Fibroblast of skin of back (primary cell): ENCODE results near the gene PCDHGA4. TPM values are rescaled to one million over a fixed set of nuclear protein-coding genes. Genes with fewer than 3 reads are reported as not detected.
"Not testable (repeated sequence)": the region's sequence is repeated elsewhere in the genome, so short reads cannot be mapped to it uniquely, and the experiment has no call there.

Experiments used
- DNase-seq: peaks from one replicate; pipeline ENCODE4 v3.0.0-alpha.2; 2013
- polyA plus RNA-seq, 2 experiments: library from polyadenylated mRNA; unstranded; fragments of 120-200 nt; gene quantifications; one replicate each; pipeline ENCODE4 v1.2.1, GENCODE V29; 2013; ENCODE audit not compliant: insufficient read length in 2 of 2

Gene PCDHGA4
- 3.0 TPM for polyA plus RNA-seq (2013, experiment 1 of 2; ENCODE audit: insufficient read length)
- 4.7 TPM for polyA plus RNA-seq (2013, experiment 2 of 2; ENCODE audit: insufficient read length)

DNA sequence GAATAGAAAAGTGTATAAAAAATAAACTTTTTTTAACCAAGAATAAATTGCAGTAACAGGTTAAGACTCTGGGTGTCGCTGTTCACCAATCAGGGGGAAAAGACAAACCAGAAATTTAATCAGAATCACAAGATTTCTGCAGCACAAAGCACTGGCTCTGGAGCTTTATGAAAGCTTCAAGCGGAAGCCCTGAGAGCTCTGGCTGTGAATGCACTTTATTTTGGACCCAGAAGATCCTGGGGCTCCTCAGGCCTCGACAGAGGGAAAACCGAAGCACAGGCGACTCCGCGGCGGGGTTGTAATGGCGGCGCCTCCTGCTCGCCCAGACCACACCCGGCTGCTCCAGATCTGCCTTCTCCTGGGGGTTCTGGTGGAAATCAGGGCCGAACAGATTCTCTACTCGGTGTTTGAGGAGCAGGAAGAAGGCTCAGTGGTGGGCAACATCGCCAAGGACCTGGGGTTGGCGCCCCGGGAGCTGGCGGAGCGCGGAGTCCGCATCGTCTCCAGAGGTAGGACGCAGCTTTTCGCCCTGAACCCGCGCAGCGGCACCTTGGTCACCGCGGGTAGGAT, at the start of gene PCDHGA4:
TSS of gene PCDHGA4 (plus strand) at position 122 of the 570 bp plus-strand sequence. CDS start at position 209, 87 bp downstream.
- peak; percentile 26 for DNase-seq

- DNase-seq, result no peak
These were observed 48.2 kb upstream of the PCDHGA4 start for GRCh38 chr5:141306630-141307029.

DNA sequence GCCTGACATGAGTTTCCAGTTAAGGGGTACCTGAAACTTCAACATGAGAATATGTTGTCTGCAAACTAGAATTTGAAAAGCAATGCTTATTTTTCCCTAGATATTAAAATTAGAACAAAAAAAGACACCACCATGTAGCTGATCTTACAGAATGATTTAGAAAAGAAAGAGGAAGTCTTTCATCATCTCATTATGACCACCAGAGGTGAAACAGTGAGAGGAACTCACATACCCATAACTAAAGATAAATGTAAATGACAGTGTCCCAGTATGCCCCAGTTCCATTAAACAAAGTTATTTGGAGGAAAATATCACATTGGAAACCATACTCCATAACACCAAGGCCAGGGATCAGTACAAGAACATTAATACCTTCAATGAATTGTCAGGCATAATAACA, 41.1 kb upstream of the PCDHGA4 start:
- no peak for DNase-seq

DNA sequence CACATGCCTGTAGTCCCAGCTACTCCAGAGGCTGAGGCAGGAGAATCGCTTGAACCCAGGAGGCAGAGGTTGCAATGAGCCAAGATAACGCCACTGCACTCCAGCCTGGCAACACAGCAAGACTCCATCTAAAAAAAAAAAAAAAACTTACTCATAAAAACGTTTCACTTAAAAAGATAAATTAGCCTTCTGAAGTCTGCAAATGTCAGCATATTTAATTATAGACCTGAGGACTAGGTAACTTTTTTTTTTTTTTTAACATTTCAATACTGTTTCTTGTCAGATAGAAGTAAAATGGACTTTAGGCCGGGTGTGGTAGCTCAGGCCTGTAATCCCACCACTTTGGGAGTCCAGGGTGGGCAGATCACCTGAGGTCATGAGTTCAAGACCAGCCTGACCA, 37.9 kb upstream of the PCDHGA4 start:
- DNase-seq, result not testable (repeated sequence)

GRCh38 chr5:141319202-141319601, 35.6 kb upstream of the PCDHGA4 start:
- no peak for DNase-seq

GRCh38 chr5:141319699-141320098, 35.1 kb upstream of the PCDHGA4 start:
- DNase-seq, result no peak

DNA sequence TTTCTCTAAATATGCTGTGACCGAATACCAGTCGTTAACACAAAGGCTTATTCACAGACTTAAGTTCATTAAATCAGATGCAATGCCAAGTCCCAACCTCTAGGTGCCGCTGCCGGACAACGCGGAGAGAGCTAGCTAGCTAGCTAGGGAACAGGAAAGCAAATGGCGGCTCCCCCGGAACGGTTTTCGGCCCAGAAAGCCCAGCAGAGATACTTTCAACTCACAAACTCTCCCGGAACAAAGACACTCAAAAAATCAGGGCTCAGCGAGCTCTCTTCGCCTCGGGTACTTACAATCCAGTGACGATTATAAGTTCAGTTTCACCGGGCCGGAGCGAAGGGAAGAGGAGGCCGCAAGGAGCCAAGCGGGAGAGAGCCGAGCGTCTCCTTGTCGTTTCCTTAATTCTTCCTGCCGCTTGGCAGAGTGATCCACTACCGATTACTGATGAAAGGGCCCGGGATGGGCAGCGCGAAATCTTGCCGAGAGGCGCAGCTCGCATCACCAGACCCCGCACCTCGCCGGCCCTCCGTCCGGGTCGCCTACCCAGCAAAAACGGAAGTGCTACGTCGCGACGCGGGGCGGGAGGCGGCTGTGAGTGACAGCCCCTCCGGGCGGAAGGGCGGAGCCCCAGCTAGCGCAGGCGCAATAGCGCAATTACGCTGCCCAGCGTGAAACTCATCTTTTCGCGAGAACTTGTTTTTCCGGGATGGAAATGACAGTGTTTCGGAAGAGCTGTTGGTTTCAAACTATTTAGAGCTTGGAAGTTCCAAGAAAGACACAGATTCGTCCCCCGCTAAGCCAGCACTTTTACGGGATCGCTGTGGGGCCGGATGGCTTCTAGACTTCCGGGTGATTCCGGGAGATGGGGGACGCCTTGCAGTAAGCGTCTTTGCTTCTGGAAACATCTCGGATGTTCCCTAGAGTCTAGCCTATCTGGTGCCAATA, 34.3 kb upstream of the PCDHGA4 start, which contains the start of gene TAF7:
TSS of gene TAF7 (minus strand) at position 560 of the 945 bp plus-strand sequence. CDS start 740 bp downstream, outside the sequence.
- peak; percentile 91 for DNase-seq

DNA sequence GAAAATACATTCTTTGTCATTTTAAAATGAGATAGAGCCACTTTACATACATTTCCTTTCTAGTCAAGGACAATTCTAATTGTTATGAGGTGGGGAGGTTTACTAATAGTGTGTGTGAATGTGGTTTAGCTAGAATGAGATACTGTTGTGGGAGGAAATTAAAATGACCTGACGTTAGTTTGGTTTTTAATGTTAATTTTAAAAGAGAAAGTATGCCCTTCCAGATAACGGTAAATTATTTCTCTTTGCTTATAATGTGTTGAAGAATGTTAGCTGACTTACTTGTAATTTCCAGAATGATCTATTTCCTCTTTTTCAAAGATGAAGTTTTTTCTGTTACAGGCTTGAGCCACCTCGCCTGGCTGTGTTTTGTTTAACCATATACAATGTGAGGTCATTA, 32.6 kb upstream of the PCDHGA4 start:
- no peak for DNase-seq

DNA sequence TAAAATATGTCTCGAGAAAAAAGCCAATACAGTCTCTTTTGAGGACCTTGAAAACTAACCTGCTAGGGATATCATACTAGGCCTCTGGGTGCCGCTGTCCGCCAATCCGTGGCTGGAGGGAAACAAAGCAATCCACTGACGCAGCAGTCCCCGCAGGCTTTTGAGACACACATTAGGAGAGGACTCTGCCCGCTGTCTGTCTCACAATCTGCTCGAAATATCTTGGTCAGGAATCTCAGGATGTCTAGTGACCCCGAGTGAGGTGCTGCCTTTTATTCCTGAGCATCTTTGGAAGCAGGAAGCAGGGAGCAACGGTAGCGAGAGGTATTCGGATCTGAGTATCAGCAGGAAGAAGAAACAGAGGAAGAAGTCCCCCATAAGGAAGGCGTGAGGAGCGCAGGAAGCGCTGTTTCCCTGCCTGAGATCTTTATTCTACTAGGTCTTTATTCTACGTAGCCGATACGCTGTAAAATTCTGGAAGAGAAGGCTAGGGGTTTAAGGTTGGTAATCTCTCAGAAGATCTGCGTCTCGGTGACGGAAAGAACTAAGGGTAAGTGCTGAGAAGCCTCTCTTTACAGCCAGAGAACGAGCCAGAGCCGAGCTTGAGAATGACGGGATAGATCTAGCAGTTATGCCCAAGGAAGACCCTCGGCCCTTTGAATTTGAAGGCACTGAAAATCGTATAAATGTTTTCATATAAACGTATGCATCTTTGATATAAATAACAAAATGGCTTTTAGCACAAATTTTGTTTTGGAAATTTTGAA, 28.6 kb upstream of the PCDHGA4 start:
- DNase-seq, result peak; percentile 76

DNA sequence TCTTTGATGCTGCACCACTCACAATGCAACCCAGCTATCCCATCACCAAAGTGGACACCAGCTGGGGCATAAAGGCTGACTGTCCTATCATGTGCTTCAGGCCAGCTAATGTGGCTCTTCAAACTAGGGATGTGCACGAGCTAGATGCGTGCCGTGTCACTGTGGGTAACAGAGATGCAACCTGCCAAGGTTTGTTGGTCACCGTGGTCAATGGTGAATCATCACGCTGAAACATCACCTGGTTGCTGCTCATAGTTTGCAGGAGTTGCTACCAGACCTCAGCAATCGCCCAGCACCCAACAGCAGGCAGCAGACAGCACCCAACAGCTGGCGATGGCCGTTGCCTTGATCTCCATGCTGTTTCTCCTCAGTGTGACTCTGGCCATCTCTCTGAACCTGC, 26.6 kb upstream of the PCDHGA4 start:
- no peak for DNase-seq

GRCh38 chr5:141330299-141331080, 24.3 kb upstream of the PCDHGA4 start, which contains the start of gene PCDHGA1:
TSS of gene PCDHGA1 (plus strand) at chr5:141330514.
- DNase-seq, result peak; percentile 43

- DNase-seq, result not testable (repeated sequence)
These were observed 22.2 kb upstream of the PCDHGA4 start for GRCh38 chr5:141332571-141332970.

DNA sequence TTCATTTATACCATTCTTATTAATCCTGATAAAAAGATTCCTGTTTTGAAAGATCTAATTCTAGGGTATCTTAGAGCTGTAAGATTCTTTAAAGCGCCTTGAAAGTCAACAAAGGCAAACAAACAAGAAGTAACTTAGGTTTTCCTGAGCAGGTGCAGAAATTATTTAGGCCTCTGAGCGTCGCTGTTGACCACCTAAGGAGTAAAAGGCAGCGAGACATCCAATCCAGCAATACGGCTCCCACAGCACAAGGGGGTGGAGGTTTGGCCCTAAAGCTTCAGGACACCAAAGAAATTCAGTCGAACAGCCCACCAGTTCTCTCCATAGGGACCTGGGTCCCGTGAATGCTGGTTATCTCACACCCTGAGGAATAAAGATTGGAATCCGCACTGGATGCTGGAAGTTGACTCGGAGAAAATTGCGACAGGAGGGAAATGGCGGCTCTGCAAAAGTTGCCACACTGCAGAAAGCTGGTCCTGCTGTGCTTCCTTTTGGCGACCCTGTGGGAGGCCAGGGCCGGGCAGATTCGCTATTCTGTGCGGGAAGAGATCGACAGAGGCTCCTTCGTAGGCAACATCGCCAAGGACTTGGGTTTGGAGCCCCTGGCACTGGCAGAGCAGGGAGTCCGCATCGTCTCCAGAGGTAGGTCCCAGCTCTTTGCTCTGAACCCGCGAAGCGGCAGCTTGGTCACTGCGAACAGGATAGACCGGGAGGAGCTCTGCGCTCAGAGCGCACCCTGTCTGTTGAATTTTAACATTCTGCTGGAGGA, 16.1 kb upstream of the PCDHGA4 start, which contains the start of gene PCDHGA2:
TSS of gene PCDHGA2 (plus strand) at position 223 of the 769 bp plus-strand sequence.
- peak; percentile 62 for DNase-seq

DNA sequence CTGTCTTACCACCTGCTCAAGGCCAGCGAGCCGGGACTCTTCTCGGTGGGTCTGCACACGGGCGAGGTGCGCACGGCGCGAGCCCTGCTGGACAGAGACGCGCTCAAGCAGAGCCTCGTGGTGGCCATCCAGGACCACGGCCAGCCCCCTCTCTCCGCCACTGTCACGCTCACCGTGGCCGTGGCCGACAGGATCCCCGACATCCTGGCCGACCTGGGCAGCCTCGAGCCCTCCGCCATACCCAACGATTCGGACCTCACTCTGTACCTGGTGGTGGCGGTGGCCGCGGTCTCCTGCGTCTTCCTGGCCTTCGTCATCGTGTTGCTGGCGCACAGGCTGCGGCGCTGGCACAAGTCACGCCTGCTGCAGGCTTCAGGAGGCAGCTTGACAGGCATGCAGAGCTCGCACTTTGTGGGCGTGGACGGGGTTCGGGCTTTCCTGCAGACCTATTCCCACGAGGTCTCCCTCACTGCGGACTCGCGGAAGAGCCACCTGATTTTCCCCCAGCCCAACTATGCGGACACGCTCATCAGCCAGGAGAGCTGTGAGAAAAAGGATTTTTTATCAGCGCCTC, 14.0 kb upstream of the PCDHGA4 start:
- DNase-seq, result not testable (repeated sequence)

- no peak for DNase-seq
These were observed 12.0 kb upstream of the PCDHGA4 start for GRCh38 chr5:141342773-141343172.

DNA sequence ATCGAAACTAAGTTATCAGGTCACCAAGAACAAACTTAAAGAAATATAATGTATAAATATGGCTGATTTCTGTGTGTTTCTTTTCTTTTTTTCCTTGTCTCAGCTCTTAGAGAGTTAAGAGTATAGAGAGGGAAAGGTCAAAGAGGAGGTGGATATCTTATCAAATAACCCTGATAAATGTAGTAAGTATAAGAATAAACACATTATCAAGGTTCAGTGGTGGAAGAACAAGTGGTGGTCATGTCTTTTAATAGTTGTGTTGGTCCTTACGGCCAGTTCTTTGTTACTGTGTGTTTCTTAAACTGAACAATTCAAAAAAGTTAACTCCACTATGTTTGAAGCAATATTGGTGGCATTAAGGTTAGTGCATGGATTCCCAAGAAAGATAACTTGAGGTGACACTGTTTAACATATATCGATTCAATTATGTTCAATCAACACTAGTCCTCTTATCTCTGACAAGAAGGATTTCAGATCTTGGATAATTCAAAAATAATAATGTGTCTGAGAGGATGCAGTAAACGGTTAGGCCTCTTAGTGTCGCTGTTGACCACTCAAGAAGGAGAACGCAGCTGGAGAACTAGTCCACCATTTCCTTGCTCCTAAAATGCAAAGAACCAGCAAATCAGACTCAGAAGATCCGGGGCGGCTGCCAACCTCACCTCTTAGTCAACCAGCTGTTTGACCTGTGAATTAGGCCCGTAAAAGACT, 11.4 kb upstream of the PCDHGA4 start, which contains the start of gene PCDHGA3:
TSS of gene PCDHGA3 (plus strand) at position 588 of the 711 bp plus-strand sequence. CDS start 205 bp downstream, outside the sequence.
- peak; percentile 54 for DNase-seq

DNA sequence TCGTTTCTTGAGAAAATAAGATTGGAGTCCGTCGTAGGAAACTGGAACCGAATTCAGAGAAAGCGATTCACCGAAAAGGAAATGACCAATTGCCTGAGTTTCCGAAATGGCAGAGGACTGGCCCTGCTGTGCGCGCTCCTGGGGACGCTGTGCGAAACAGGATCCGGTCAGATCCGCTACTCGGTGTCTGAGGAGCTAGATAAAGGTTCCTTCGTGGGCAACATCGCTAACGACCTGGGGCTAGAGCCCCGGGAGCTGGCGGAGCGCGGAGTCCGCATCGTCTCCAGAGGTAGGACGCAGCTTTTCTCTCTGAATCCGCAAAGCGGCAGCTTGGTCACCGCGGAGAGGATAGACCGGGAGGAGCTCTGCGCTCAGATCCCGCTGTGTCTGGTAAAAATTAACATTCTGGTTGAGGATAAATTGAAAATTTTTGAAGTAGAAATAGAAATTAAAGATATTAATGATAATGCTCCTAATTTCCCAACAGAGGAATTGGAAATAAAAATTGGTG, 10.8 kb upstream of the PCDHGA4 start:
- DNase-seq, result no peak

- DNase-seq, result no peak
These were observed 9.5 kb upstream of the PCDHGA4 start for GRCh38 chr5:141345327-141345726.

DNA sequence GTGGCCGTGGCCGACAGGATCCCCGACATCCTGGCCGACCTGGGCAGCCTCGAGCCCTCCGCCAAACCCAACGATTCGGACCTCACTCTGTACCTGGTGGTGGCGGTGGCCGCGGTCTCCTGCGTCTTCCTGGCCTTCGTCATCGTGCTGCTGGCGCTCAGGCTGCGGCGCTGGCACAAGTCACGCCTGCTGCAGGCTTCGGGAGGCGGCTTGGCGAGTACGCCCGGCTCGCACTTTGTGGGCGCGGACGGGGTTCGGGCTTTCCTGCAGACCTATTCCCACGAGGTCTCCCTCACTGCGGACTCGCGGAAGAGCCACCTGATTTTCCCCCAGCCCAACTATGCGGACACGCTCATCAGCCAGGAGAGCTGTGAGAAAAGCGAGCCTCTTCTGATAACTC, 8.8 kb upstream of the PCDHGA4 start:
- not testable (repeated sequence) for DNase-seq
